ENCODE data around the gene FIGLA. TPM values are rescaled to one million over a fixed set of nuclear protein-coding genes. Genes with fewer than 3 reads are reported as not detected.
A peak's percentile ranks its signal among the peaks of the same experiment; 100 is the strongest.

Gene FIGLA
- total RNA-seq, 1 experiment from 2014 or later, result not detected

DNA sequence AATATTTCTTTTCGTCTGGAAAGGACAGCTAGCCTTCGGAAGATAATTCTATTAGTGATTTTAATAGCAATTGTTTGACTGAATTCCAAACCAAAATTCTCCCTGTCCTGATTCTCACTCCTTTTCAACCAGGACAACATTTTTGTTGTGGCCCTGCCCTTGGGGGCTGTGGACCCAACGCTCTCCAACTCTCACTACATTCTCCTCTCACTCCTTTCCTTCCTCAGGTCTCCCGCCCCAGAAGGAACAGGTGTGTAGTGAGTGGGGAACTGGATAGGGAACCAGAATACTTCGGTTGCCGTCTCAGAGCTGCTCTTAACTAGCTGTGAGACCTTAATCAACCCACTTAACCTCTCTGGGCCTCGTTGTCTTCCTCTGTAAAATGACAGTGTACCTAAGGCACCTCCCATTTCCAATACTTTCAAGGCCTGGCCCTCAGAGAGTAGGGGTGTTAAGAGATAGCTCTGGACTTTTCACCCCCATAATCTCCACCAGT is 21.8 kb downstream of the FIGLA start:
- H3K36me3 ChIP-seq (ENCODE audit: low read depth), result no peaks in the 10 kb centered on the region
- H4K20me1 ChIP-seq (ENCODE audit: insufficient read depth), result no peaks in the 10 kb centered on the region
- peaks cover 36% of the 10 kb centered on the region; the same call in 1 of the 2 replicates for H3K27me3 ChIP-seq (ENCODE audit: insufficient read depth, low read depth)
- BruUV-seq (replicated peaks), result no TSS peak
- TF ChIP-seq CTCF (conservative IDR thresholded peaks at IDR 0.05) (no peak), EZH2 (IDR thresholded peaks at IDR 0.05; ENCODE audit: low read depth) (no peak)
- H3K27ac ChIP-seq, result no peak overlapping the region
- no peak overlapping the region for H3K4me2 ChIP-seq
- H3K9me2 ChIP-seq (ENCODE audit: insufficient read depth), result no peaks in the 10 kb centered on the region
- H3K4me1 ChIP-seq (replicated peaks; ENCODE audit: insufficient read depth), result no peaks in the 10 kb centered on the region
- no peak overlapping the region for H3K4me3 ChIP-seq
- ChIA-PET POLR2A (ENCODE audit: unreplicated experiment) (no interaction called here), CTCF (interaction anchor here (0.5 to 0.6 kb wide), 2 partner anchors 49 to 1423 kb away, joined by 3 read pairs; no protein-coding TSS in a partner anchor)
- DNase-seq, result no peak
- no peaks in the 10 kb centered on the region for H3F3A ChIP-seq (ENCODE audit: insufficient read depth, low read depth)
- H2AFZ ChIP-seq, result no peak overlapping the region
- no peaks in the 10 kb centered on the region for H3K79me2 ChIP-seq (ENCODE audit: low read depth)
- intact Hi-C loops (cut with micrococcal nuclease; ENCODE audit: unreplicated experiment), result no loop called here
- H3K9me3 ChIP-seq (ENCODE audit: insufficient read depth, low read depth), result no peaks in the 10 kb centered on the region

- H3K27me3 ChIP-seq (ENCODE audit: insufficient read depth, low read depth), result peaks cover 32% of the 10 kb centered on the region; the same call in 1 of the 2 replicates
- intact Hi-C loops (cut with micrococcal nuclease; ENCODE audit: unreplicated experiment), result no loop called here
- no peak within 1 kb of the TSS for H2AFZ ChIP-seq
Measured at GRCh38 chr2:70767699-70768589, 22.5 kb downstream of the FIGLA start, which contains the start of gene ADD2. TSS of gene ADD2 (minus strand) at chr2:70768200. CDS start at chr2:70706408, 61,792 bp downstream.

More at GRCh38 chr2:70767699-70768589, 22.5 kb downstream of the FIGLA start, which contains the start of gene ADD2:
- peak in 1 of 2 experiments; percentile 3 for DNase-seq
- Histone ChIP-seq H3K36me3 (ENCODE audit: low read depth) (no peaks in the 10 kb centered on the region), H3F3A (ENCODE audit: insufficient read depth, low read depth) (no peaks in the 10 kb centered on the region), H3K27ac (no peak within 1 kb of the TSS), H3K4me3 (no peak within 1 kb of the TSS), H3K4me1 (replicated peaks; ENCODE audit: insufficient read depth) (no peaks in the 10 kb centered on the region), H3K79me2 (ENCODE audit: low read depth) (no peaks in the 10 kb centered on the region), H3K9me2 (ENCODE audit: insufficient read depth) (no peaks in the 10 kb centered on the region), H3K9me3 (ENCODE audit: insufficient read depth, low read depth) (no peaks in the 10 kb centered on the region), H3K4me2 (peak within 1 kb of the TSS; percentile 34; the same call in 1 of the 2 replicates), H4K20me1 (ENCODE audit: insufficient read depth) (no peaks in the 10 kb centered on the region)
- POLR2A ChIA-PET (ENCODE audit: unreplicated experiment), result no interaction called here
- TF ChIP-seq EZH2 (IDR thresholded peaks at IDR 0.05; ENCODE audit: low read depth) (no peak), CTCF (conservative IDR thresholded peaks at IDR 0.05) (no peak)
- CTCF ChIA-PET, result interaction anchor here (0.5 kb wide), 1 partner anchor 1422 kb away, joined by 3 read pairs; no protein-coding TSS in a partner anchor
- no TSS peak for BruUV-seq (replicated peaks)
